Activated naive CD8-positive, alpha-beta T cell treated with anti-CD3 and anti-CD28 coated beads for 36 hours (primary cell): Measurements from ENCODE around the gene ARID1B. TPM values are rescaled to one million over a fixed set of nuclear protein-coding genes. Genes with fewer than 3 reads are reported as not detected.

Source experiments
- DNase-seq: peaks from one replicate; pipeline ENCODE4 v3.0.0; 2021
- H3K27ac Mint-ChIP-seq: one replicate; pipeline ENCODE4 v1.8.0; 2022; ENCODE audit warnings: mild to moderate bottlenecking, moderate library complexity, mixed read lengths
- H3K27me3 Mint-ChIP-seq: one replicate; pipeline ENCODE4 v1.8.0; 2022; ENCODE audit warnings: mild to moderate bottlenecking, mixed read lengths
- H3K36me3 Mint-ChIP-seq: one replicate; pipeline ENCODE4 v1.8.0; 2021; ENCODE audit warnings: mild to moderate bottlenecking, mixed read lengths
- H3K4me1 Mint-ChIP-seq: one replicate; pipeline ENCODE4 v1.8.0; 2021; ENCODE audit warnings: mixed read lengths
- H3K4me3 Mint-ChIP-seq: one replicate; pipeline ENCODE4 v1.8.0; 2022; ENCODE audit warnings: mild to moderate bottlenecking, moderate library complexity, mixed read lengths
- H3K9me3 Mint-ChIP-seq: one replicate; pipeline ENCODE4 v1.8.0; 2022; ENCODE audit warnings: mixed read lengths
- total RNA-seq, 2 experiments: library from RNA; stranded (reverse); gene quantifications; one replicate each; pipeline ENCODE4 v1.2.3, GENCODE V29; 2021

ARID1B gene
- total RNA-seq, 2 experiments from 2014 or later: 40.6 to 41.5 TPM

- H3K36me3 Mint-ChIP-seq: peaks cover 15% of the 10 kb centered on the region
- H3K9me3 Mint-ChIP-seq: no peaks in the 10 kb centered on the region
- H3K4me3 Mint-ChIP-seq: no peak overlapping the region
- H3K4me1 Mint-ChIP-seq: peaks cover 25% of the 10 kb centered on the region
- no peak for DNase-seq
- H3K27me3 Mint-ChIP-seq: no peaks in the 10 kb centered on the region
- no peak overlapping the region for H3K27ac Mint-ChIP-seq
Observed at GRCh38 chr6:157091856-157092460, 314.8 kb downstream of the ARID1B start.

GRCh38 chr6:157092736-157093135, 315.6 kb downstream of the ARID1B start:
- no peaks in the 10 kb centered on the region for H3K9me3 Mint-ChIP-seq
- H3K4me3 Mint-ChIP-seq: no peak overlapping the region
- H3K27ac Mint-ChIP-seq: no peak overlapping the region
- H3K36me3 Mint-ChIP-seq: peaks cover 18% of the 10 kb centered on the region
- no peak for DNase-seq
- H3K4me1 Mint-ChIP-seq: peaks cover 19% of the 10 kb centered on the region
- no peaks in the 10 kb centered on the region for H3K27me3 Mint-ChIP-seq

GRCh38 chr6:157093536-157093935, 316.4 kb downstream of the ARID1B start:
- DNase-seq: no peak
- no peak overlapping the region for H3K4me3 Mint-ChIP-seq
- H3K27me3 Mint-ChIP-seq: no peaks in the 10 kb centered on the region
- H3K4me1 Mint-ChIP-seq: peaks cover 21% of the 10 kb centered on the region
- H3K27ac Mint-ChIP-seq: no peak overlapping the region
- peaks cover 18% of the 10 kb centered on the region for H3K36me3 Mint-ChIP-seq
- no peaks in the 10 kb centered on the region for H3K9me3 Mint-ChIP-seq

GRCh38 chr6:157094038-157094437, 316.9 kb downstream of the ARID1B start:
- Mint-ChIP-seq H3K4me1 (peaks cover 23% of the 10 kb centered on the region), H3K36me3 (peaks cover 15% of the 10 kb centered on the region), H3K4me3 (no peak overlapping the region), H3K27ac (peak overlapping the region; percentile 65), H3K9me3 (no peaks in the 10 kb centered on the region), H3K27me3 (no peaks in the 10 kb centered on the region)
- no peak for DNase-seq

GRCh38 chr6:157095084-157095483, 317.9 kb downstream of the ARID1B start:
- H3K9me3 Mint-ChIP-seq: no peaks in the 10 kb centered on the region
- no peak overlapping the region for H3K4me3 Mint-ChIP-seq
- no peak for DNase-seq
- H3K27me3 Mint-ChIP-seq: no peaks in the 10 kb centered on the region
- H3K27ac Mint-ChIP-seq: peak overlapping the region; percentile 13
- peaks cover 15% of the 10 kb centered on the region for H3K36me3 Mint-ChIP-seq
- H3K4me1 Mint-ChIP-seq: peaks cover 34% of the 10 kb centered on the region

GRCh38 chr6:157095569-157095968, 318.4 kb downstream of the ARID1B start:
- Mint-ChIP-seq H3K9me3 (no peaks in the 10 kb centered on the region), H3K36me3 (peaks cover 16% of the 10 kb centered on the region), H3K27ac (no peak overlapping the region), H3K27me3 (no peaks in the 10 kb centered on the region), H3K4me3 (no peak overlapping the region), H3K4me1 (peaks cover 38% of the 10 kb centered on the region)
- no peak for DNase-seq

DNA sequence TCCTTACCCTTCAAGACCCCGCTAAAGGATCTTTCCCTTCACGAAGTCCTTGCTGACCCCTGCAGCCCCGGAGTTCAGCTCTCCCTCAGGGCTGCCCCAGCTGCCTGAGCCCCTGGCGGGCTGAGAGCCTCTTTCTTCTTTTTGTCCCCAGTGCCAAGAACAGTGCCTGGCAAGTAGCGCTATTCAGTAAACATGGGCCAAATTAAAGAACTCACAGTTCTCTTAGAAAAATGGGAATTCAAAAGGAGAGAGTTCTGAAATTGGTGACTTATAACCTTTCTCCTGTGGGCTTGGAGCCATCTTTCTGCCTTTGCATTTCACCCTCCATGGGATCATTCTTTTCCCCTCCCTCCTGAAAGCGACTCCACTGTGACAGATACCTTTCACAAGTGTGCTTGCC, 318.9 kb downstream of the ARID1B start:
- no peaks in the 10 kb centered on the region for H3K9me3 Mint-ChIP-seq
- H3K4me1 Mint-ChIP-seq: peaks cover 41% of the 10 kb centered on the region

DNA sequence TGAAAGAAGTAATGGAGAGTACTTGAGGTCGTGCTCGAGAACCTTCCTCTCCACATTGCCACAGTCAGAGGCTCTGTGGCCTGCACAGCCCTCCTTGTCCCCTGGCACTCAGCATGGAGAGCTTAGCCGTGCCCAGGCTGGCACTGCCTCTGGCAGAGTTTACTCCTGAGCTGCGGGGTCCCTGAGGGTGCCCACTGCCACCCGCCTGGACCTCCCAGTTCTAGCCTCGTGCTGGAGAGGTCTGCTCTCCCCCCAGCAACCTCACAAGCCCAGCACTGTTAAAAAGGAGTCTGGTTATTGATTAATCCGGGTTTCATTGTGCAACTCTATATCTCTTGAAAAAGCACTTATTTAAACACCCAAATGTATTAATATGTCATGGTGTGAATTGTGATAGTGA, 319.3 kb downstream of the ARID1B start:
- Mint-ChIP-seq H3K36me3 (peaks cover 18% of the 10 kb centered on the region), H3K27ac (no peak overlapping the region), H3K9me3 (no peaks in the 10 kb centered on the region), H3K27me3 (no peaks in the 10 kb centered on the region), H3K4me3 (no peak overlapping the region), H3K4me1 (peaks cover 45% of the 10 kb centered on the region)
- DNase-seq: no peak

More for the DNA sequence above, 318.9 kb downstream of the ARID1B start:
- Mint-ChIP-seq H3K27me3 (no peaks in the 10 kb centered on the region), H3K4me3 (no peak overlapping the region), H3K36me3 (peaks cover 18% of the 10 kb centered on the region), H3K27ac (no peak overlapping the region)
- no peak for DNase-seq

- H3K27me3 Mint-ChIP-seq: no peaks in the 10 kb centered on the region
- H3K36me3 Mint-ChIP-seq: peaks cover 18% of the 10 kb centered on the region
- peaks cover 47% of the 10 kb centered on the region for H3K4me1 Mint-ChIP-seq
- no peak overlapping the region for H3K4me3 Mint-ChIP-seq
- H3K9me3 Mint-ChIP-seq: no peaks in the 10 kb centered on the region
- no peak for DNase-seq
- H3K27ac Mint-ChIP-seq: no peak overlapping the region
Observed at GRCh38 chr6:157097255-157097955, 320.2 kb downstream of the ARID1B start.

GRCh38 chr6:157098999-157099398, 321.8 kb downstream of the ARID1B start:
- H3K9me3 Mint-ChIP-seq: no peaks in the 10 kb centered on the region
- DNase-seq: no peak
- peak overlapping the region; percentile 88 for H3K27ac Mint-ChIP-seq
- peaks cover 48% of the 10 kb centered on the region for H3K4me1 Mint-ChIP-seq
- H3K4me3 Mint-ChIP-seq: no peak overlapping the region
- H3K36me3 Mint-ChIP-seq: peaks cover 11% of the 10 kb centered on the region
- H3K27me3 Mint-ChIP-seq: no peaks in the 10 kb centered on the region

- no peaks in the 10 kb centered on the region for H3K9me3 Mint-ChIP-seq
- peaks cover 9% of the 10 kb centered on the region for H3K36me3 Mint-ChIP-seq
- H3K27me3 Mint-ChIP-seq: no peaks in the 10 kb centered on the region
- peak overlapping the region; percentile 88 for H3K27ac Mint-ChIP-seq
- peak; percentile 46 for DNase-seq
- peak overlapping the region; percentile 27 for H3K4me3 Mint-ChIP-seq
- H3K4me1 Mint-ChIP-seq: peaks cover 44% of the 10 kb centered on the region
Observed at GRCh38 chr6:157099912-157100593, 322.9 kb downstream of the ARID1B start.

DNA sequence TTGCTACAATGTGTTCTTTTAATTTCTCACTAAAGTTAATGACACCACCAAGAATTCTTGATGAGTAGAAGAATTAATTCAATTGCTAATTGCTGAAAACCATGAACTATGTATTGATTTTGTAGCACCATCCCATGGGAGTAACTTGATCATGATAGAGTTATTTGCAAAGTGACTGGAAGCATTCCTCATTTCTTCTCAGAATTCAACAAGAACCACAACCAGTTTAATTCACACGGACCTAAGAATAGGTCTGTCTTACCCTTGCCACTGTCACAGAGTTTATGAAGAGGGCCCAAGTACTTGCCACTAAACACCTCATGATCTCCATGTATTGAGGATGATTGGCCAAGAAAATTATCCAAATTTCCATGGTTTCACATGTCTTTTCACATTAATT, 324.0 kb downstream of the ARID1B start:
- no peak for DNase-seq
- H3K4me3 Mint-ChIP-seq: no peak overlapping the region
- H3K4me1 Mint-ChIP-seq: peaks cover 44% of the 10 kb centered on the region
- no peaks in the 10 kb centered on the region for H3K27me3 Mint-ChIP-seq
- H3K27ac Mint-ChIP-seq: peak overlapping the region; percentile 88
- no peaks in the 10 kb centered on the region for H3K9me3 Mint-ChIP-seq
- peaks cover 11% of the 10 kb centered on the region for H3K36me3 Mint-ChIP-seq

DNA sequence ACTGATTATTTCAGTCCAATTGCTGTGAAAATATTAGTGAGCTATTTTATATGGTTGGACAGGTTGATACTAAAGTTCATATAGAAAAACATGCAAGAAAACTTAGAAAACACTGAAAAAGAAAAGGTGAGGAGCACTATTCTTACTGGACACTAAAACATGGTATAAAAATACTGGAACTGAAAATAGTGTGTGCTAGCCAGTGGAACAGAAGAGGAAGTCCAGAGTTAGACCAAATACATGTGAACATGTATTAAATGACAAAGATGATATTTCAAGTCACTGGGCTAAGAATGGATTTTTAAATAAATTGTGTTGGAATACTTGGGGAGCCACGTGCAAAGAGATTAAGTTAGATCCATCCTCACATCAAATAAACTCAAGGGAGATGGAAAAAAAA, 327.6 kb downstream of the ARID1B start:
- H3K36me3 Mint-ChIP-seq: peaks cover 9% of the 10 kb centered on the region
- no peaks in the 10 kb centered on the region for H3K9me3 Mint-ChIP-seq
- no peaks in the 10 kb centered on the region for H3K27me3 Mint-ChIP-seq
- no peak overlapping the region for H3K4me3 Mint-ChIP-seq
- DNase-seq: no peak
- no peak overlapping the region for H3K27ac Mint-ChIP-seq
- H3K4me1 Mint-ChIP-seq: peaks cover 48% of the 10 kb centered on the region

GRCh38 chr6:157106487-157106886, 329.3 kb downstream of the ARID1B start:
- Mint-ChIP-seq H3K4me3 (no peak overlapping the region), H3K27me3 (no peaks in the 10 kb centered on the region), H3K27ac (no peak overlapping the region), H3K9me3 (no peaks in the 10 kb centered on the region), H3K36me3 (peaks cover 10% of the 10 kb centered on the region), H3K4me1 (peaks cover 39% of the 10 kb centered on the region)
- DNase-seq: no peak

DNA sequence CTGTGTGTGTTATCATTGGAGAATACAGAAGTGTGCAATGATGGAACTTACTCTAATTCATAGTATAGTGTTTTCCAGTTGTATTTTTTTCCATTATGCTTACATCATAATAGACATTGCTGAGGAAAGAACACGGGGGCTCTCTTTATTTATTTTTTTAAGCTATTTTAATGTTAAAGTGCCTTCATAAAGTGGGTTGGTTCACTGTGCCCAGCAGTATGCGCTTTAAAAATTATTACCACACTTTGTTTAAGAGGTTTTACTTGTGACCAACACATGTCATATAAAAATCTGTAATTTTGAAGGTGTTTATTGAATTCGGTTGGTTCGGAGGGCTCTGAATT, 330.4 kb downstream of the ARID1B start:
- no peak overlapping the region for H3K4me3 Mint-ChIP-seq
- peaks cover 36% of the 10 kb centered on the region for H3K4me1 Mint-ChIP-seq
- no peaks in the 10 kb centered on the region for H3K27me3 Mint-ChIP-seq
- H3K27ac Mint-ChIP-seq: peak overlapping the region; percentile 32
- no peaks in the 10 kb centered on the region for H3K9me3 Mint-ChIP-seq
- DNase-seq: no peak
- H3K36me3 Mint-ChIP-seq: peaks cover 15% of the 10 kb centered on the region
